ENCODE data around the gene SDC3.
"Not testable (repeated sequence)": the region's sequence is repeated elsewhere in the genome, so short reads cannot be mapped to it uniquely, and the experiment has no call there.

Gene SDC3

DNA sequence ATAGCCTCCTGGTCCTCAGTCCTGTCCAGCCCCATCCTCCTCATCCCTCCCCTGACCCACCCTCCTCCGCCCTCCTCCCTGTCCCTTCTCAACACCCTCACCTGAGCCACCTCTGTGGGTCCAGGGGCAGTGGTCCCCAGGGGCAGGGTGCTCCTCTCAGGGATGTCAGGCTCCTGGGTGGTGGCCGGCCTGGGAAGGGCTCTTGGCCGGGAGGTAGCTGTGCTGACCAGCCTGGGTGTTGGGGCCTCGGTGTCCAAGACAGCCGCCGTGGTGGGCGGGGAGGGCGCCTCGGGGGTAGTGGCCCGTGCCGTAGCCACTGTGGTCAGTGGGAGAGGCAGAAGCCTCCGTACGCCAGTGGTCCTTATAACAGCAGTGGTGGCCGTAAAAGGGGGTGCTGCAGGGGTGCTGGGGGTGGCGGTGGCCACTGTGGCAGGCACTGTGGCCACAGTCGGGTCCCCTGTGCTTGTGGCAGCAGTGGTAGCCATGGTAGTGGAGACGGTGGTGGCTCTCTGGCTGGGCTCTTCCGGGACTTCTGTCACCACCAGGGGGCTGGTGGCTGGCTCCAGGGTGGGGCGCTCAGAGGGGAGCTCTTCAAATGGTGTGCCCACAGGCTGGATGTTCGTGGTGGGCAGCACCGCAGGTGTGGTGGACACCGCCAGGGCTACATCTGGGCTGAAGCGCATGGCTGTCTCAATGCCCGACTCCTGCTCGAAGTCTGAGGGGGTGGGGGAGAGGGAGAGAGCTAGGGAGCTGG, 31.9 kb downstream of the SDC3 start:
- Mint-ChIP-seq H3K4me1 (no peaks in the 10 kb centered on the region), H3K9me3 (no peaks in the 10 kb centered on the region), H3K27me3 (peaks cover 65% of the 10 kb centered on the region), H3K36me3 (no peaks in the 10 kb centered on the region), H3K27ac (no peak overlapping the region), H3K4me3 (no peak overlapping the region)
- CTCF ChIA-PET, result no interaction called here
- DNase-seq, result no peak

DNA sequence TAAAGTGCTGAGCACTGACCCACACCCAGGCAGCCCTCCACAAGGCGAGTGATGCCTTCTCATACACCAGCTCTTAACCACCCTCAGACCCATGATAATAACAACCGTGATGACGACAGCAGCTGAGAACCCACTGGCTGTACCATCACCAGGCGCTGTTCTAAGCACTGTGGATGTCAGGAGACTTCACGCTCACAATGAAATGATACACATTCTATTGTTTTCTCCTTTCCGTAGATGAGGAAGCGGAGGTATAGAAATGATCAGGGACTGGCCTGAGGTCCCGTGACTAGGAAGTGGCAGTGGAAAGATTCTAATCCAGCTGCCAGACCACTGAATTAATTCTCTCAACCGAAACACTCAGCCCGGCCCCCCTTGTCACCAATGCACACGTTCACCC, 32.6 kb downstream of the SDC3 start:
- Mint-ChIP-seq H3K27ac (no peak overlapping the region), H3K4me3 (no peak overlapping the region), H3K36me3 (no peaks in the 10 kb centered on the region), H3K9me3 (no peaks in the 10 kb centered on the region), H3K27me3 (peaks cover 58% of the 10 kb centered on the region), H3K4me1 (no peaks in the 10 kb centered on the region)
- DNase-seq, result no peak
- CTCF ChIA-PET, result no interaction called here

DNA sequence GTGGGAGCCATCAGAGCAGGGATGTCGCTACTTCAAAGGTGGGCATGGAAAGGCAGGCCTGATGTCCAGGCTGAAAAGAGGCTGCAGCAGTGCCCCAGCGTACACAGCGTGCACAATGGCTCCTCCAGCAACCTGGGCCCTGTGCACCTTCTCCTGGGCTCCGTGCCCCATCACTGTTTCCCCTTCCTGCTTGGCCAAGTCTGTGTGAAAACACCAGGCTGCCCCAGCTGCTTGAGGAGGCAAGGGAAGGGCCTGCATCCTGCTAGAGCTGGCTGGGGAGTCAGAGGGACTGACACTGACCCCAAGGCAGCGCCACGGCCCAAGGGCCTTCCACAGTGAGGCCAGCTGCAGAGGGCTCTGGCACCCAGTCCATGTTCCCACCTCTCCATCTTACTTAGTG, 33.4 kb downstream of the SDC3 start:
- CTCF ChIA-PET, result no interaction called here
- no peaks in the 10 kb centered on the region for H3K36me3 Mint-ChIP-seq
- no peak overlapping the region for H3K4me3 Mint-ChIP-seq
- DNase-seq, result no peak
- no peaks in the 10 kb centered on the region for H3K4me1 Mint-ChIP-seq
- H3K27ac Mint-ChIP-seq, result no peak overlapping the region
- H3K9me3 Mint-ChIP-seq, result no peaks in the 10 kb centered on the region
- peaks cover 56% of the 10 kb centered on the region for H3K27me3 Mint-ChIP-seq

DNA sequence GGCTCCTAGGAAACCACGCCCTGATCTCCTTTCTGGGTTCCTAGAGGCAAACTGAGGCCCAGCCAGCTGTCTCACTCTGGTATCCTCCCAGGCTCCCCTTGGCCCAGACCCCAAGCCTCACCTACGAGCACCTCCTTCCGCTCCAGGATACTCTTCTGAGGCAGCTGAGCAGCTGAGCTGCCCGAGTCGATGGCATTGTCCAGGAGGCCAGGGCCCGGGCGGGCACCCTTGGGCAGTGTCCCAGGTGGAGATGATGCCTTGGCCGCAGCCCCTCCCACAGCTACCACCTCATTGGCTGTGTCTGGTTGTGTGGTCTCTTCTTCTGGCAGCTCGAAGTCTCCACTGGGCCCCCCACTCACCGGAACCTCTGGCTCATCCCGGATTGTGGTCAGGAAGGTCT, 34.4 kb downstream of the SDC3 start:
- peaks cover 47% of the 10 kb centered on the region for H3K27me3 Mint-ChIP-seq
- H3K9me3 Mint-ChIP-seq, result no peaks in the 10 kb centered on the region
- H3K27ac Mint-ChIP-seq, result no peak overlapping the region
- peaks cover 1% of the 10 kb centered on the region for H3K4me1 Mint-ChIP-seq
- CTCF ChIA-PET, result no interaction called here
- DNase-seq, result no peak
- H3K36me3 Mint-ChIP-seq, result no peaks in the 10 kb centered on the region
- no peak overlapping the region for H3K4me3 Mint-ChIP-seq

DNA sequence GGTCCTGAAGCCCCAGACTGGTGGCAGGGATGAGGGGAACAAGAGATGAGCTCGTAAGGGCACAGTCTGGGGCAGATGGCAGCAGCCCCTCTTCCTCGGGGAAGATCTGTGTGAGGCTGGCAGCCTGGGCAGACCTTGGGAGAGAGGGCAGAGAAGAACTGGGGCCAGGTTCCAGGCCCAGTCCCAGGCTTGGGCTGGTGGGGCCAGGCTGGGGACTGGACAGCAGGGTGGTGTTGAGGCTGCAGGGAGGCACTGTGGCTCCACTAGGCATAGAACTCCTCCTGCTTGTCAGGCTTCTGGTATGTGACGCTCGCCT, 35.7 kb downstream of the SDC3 start:
- CTCF ChIA-PET, result no interaction called here
- Mint-ChIP-seq H3K9me3 (no peaks in the 10 kb centered on the region), H3K27ac (no peak overlapping the region), H3K36me3 (no peaks in the 10 kb centered on the region), H3K4me1 (peaks cover 4% of the 10 kb centered on the region), H3K4me3 (no peak overlapping the region), H3K27me3 (peaks cover 35% of the 10 kb centered on the region)
- no peak for DNase-seq

DNA sequence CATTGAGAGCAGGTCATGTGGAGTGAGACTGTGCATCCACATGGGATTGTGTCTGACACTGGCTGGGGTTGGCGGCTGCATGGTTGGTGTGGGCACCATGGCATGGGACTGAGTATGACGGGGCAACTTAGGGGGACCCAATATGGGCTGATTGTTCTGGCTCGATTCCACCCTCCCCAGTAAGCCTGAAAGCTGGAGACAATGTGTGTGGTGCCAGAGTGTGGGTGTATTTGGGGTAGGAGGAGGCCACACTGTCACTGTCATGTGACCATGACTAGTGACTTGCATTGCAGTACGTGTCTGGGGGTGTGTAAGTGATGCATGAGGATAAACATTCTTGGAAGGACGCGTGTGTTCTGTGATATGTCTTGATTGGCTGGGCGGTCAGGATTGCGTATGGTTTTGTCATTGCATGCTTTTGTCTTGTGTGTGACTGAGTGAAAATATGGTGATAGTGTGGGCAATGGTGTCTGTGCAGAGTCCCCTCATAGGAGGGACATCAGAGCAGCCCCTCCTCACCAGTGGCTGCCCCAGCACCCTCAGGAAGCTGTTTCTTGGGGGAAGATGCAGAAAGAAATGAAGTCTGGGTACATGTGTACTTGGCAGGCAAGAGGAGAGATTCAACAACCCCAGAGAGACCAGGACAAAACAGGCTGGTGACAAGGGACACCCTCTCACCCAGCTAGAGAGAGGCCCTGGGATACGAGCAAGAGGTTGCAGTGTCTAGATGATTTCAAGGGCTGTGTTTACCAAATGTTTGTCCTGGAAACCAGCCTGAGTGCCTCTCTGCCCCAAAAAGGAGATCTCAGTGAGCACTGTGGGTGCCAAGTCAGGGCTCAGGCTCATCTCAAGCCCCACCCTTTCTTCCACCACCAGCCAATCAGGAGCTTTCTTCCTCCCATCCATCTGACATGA, 36.3 kb downstream of the SDC3 start:
- no peak for DNase-seq
- Mint-ChIP-seq H3K36me3 (no peaks in the 10 kb centered on the region), H3K9me3 (no peaks in the 10 kb centered on the region), H3K27me3 (peaks cover 35% of the 10 kb centered on the region), H3K4me3 (no peak overlapping the region), H3K27ac (no peak overlapping the region), H3K4me1 (peaks cover 4% of the 10 kb centered on the region)
- CTCF ChIA-PET, result no interaction called here

DNA sequence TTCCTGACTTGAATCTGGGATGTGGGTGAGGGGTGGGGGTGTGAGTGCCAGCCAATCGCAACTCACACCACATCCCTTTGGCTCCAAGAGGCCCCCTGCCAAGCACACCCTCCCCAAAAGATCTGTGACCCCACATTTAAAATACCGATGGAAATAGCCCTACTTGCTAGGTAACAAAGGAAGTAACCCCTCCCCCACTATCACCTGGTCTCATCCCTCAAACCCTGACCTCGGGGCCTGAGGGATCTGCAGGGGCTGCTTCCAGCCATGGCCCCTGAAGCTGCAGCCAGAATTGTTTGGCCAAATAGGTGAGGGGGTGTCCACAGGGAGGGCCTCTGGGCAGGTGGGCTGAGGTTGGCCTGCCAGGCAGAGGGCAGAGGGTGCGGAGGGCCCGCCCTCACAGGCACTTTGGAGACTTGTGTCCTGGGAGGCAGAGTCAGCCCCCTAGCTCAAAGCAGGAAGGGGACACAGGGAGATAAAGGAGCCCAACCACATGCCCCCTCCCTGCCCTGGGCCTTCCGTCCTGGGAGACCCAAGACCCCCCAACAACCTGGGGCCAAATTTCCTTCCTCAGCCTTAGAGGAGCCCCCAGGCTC, 37.2 kb downstream of the SDC3 start:
- H3K27me3 Mint-ChIP-seq, result peaks cover 32% of the 10 kb centered on the region
- no peak for DNase-seq
- H3K27ac Mint-ChIP-seq, result no peak overlapping the region
- H3K36me3 Mint-ChIP-seq, result no peaks in the 10 kb centered on the region
- H3K4me3 Mint-ChIP-seq, result no peak overlapping the region
- no peaks in the 10 kb centered on the region for H3K9me3 Mint-ChIP-seq
- peaks cover 4% of the 10 kb centered on the region for H3K4me1 Mint-ChIP-seq
- CTCF ChIA-PET, result no interaction called here

DNA sequence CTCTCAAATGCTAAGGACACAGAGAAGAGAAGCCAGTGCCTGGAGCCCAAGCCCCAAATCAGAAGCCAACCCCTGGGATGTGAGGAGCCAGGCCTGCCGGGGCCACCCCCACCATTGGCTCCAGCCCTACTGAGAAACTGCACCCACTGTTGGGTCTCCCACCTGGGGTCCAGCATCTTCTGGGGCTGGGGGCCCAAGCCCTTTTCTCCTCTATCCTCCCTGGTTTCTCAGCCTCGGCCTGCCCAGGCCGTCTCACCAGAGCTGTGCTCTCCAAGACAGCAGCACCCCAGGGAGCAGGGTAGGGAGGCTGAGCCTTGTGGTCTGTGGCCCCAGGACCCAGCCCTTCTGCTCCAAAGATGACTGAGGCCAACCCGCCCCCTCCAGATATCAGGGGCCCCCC, 37.9 kb downstream of the SDC3 start:
- Mint-ChIP-seq H3K27ac (no peak overlapping the region), H3K9me3 (no peaks in the 10 kb centered on the region), H3K4me1 (peaks cover 4% of the 10 kb centered on the region), H3K36me3 (no peaks in the 10 kb centered on the region), H3K27me3 (peaks cover 34% of the 10 kb centered on the region), H3K4me3 (no peak overlapping the region)
- no peak for DNase-seq
- CTCF ChIA-PET, result no interaction called here

DNA sequence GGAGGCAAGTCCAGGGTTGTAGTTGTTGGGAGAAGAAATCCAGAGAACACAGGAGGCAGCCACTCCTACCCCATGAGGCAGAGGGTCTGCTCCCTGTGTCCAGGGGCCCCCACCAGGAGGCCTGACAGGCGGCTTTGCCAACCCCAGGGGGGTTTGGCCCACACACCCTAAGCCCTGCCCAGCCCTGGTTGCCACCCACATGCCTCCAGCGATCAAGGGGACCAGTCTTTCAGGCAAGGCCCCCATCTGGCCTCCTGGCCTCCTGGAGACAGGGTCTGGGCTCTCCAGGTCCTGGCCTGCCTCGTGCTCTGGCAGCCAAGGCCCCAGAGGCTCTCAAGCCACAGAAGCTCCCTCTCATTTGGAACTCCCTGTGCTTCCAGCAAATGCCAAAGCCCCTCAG, 38.5 kb downstream of the SDC3 start:
- Mint-ChIP-seq H3K4me3 (no peak overlapping the region), H3K4me1 (peaks cover 4% of the 10 kb centered on the region), H3K9me3 (no peaks in the 10 kb centered on the region), H3K27ac (no peak overlapping the region), H3K27me3 (peaks cover 33% of the 10 kb centered on the region), H3K36me3 (no peaks in the 10 kb centered on the region)
- CTCF ChIA-PET, result no interaction called here
- no peak for DNase-seq

DNA sequence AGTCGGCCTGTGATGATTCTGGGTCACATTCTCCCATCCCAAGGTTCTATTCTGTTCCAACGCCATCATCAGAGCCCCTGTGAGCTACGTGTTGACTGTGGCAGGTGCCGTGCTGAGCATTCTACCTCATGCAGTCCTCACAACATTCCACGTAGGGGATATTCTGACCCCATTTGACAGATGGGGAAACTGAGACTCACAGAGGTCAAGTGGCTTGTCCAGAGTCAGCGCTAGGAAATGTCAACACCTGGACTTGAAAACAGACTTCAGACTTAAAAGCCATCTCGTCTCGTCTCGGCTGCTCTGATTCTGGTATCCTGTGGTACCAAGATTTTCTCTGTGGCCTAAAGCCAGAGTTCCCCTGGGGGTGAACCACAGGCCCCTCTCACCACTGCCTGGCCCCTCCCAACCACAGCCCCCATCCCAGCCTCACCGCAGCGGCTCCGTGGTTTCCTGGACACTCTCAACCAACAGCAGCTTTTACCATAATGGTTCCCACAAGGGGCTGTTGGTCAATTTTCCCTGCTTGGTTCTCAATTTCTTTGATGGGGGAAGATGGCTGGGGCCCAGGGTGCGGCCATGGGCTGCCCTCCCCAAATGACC, 39.6 kb downstream of the SDC3 start:
- Mint-ChIP-seq H3K4me1 (peaks cover 4% of the 10 kb centered on the region), H3K9me3 (no peaks in the 10 kb centered on the region), H3K36me3 (no peaks in the 10 kb centered on the region), H3K27me3 (peaks cover 34% of the 10 kb centered on the region), H3K4me3 (no peak overlapping the region), H3K27ac (no peak overlapping the region)
- DNase-seq, result no peak
- CTCF ChIA-PET, result no interaction called here

DNA sequence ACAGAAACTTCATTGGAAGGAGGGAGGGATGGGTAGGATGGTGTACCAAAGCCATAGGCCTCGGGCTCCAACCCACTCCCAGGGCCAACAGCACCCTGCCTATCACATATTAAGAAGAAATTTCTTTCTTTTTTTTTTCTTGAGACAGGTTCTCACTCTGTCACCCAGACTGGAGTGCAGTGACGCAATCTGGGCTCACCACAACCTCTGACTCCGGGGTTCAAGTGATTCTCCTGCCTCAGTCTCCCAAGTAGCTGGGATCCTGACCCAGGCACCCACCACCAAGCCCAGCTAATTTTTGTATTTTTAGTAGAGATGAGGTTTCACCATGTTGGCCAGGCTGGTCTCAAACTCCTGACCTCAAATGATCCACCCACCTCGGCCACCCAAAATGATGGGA, 40.5 kb downstream of the SDC3 start:
- not testable (repeated sequence) for H3K36me3 Mint-ChIP-seq, H3K27ac Mint-ChIP-seq, H3K4me3 Mint-ChIP-seq, H3K9me3 Mint-ChIP-seq, DNase-seq, H3K4me1 Mint-ChIP-seq
- CTCF ChIA-PET, result interaction anchor here (0.6 to 0.8 kb wide), 2 partner anchors 43 to 89 kb away, joined by 3 read pairs; no protein-coding TSS in a partner anchor
- H3K27me3 Mint-ChIP-seq, result peaks cover 34% of the 10 kb centered on the region

DNA sequence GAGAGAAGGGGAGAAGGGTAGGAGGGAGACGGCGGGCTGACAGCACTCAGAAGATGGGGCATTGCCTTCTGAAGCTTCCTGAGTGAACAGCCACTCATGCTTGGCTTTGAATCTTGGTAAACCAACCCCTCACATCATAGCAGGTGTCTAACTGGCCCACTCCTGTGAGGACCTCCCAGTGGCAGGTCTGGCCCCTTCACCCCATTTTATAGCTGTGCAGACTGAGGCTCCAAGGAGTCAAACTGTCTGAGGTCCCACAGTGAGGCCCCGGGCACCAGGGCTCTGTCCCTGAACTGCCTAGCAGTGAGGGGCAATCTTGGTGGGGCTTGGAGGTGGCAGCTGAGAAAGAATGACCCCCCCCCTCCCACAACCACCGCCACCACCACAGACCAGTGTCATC, 41.0 kb downstream of the SDC3 start:
- Mint-ChIP-seq H3K9me3 (no peaks in the 10 kb centered on the region), H3K27ac (no peak overlapping the region), H3K4me1 (peaks cover 4% of the 10 kb centered on the region), H3K4me3 (no peak overlapping the region), H3K27me3 (peaks cover 31% of the 10 kb centered on the region), H3K36me3 (no peaks in the 10 kb centered on the region)
- no peak for DNase-seq
- CTCF ChIA-PET, result interaction anchor here (0.6 to 1.5 kb wide), 2 partner anchors 65 to 89 kb away, joined by 3 to 8 read pairs; no protein-coding TSS in a partner anchor

DNA sequence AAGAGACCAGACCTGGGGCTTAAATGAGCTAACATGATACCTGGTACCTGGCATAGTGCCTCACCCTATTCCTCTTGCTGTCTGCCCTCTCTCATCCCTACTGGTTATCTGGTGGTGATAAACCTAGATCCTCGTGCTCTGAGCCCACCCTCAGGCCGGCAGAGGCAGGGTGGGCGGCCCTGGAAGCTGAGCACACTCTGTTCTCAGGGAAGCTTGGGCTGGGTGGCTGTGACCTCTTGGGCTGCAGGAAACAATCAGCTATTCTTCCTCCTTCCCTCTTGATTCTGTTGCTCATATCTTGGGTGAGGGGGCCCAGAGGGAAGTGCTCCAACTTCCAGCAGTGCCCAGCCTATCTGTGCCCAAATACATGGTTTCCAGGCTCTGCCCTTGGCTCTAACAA, 42.0 kb downstream of the SDC3 start:
- Mint-ChIP-seq H3K4me3 (no peak overlapping the region), H3K27ac (no peak overlapping the region), H3K36me3 (no peaks in the 10 kb centered on the region), H3K4me1 (peaks cover 4% of the 10 kb centered on the region), H3K9me3 (no peaks in the 10 kb centered on the region), H3K27me3 (peaks cover 30% of the 10 kb centered on the region)
- no peak for DNase-seq
- CTCF ChIA-PET, result interaction anchor here (1.5 kb wide), 1 partner anchor 64 kb away, joined by 8 read pairs; no protein-coding TSS in a partner anchor

DNA sequence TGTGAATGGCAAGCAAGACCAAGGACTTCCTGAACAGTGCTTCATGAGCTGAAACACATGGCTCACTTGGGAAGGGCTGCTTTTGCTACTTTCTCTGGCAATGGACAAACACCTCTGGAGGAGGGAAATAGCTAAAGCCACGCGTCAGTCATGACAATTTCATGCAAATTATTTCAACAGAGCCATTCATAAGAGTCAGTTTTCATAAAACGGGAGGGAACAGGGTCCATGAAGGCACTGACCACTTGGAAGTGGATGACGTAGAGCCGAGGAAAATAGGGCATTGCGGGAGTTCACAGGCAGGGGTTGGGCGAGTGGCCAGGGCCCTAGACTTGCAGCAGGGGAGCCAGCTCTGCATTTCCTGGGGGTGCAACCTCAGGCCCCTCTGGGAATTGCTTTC, 43.9 kb downstream of the SDC3 start:
- H3K27ac Mint-ChIP-seq, result no peak overlapping the region

More for the DNA sequence above, 43.9 kb downstream of the SDC3 start:
- peaks cover 4% of the 10 kb centered on the region for H3K4me1 Mint-ChIP-seq
- DNase-seq, result no peak
- H3K27me3 Mint-ChIP-seq, result peaks cover 30% of the 10 kb centered on the region
- no peaks in the 10 kb centered on the region for H3K9me3 Mint-ChIP-seq
- no peaks in the 10 kb centered on the region for H3K36me3 Mint-ChIP-seq
- CTCF ChIA-PET, result no interaction called here
- H3K4me3 Mint-ChIP-seq, result no peak overlapping the region
